Measurements from ENCODE around the gene PCGF3.
A peak's percentile ranks its signal among the peaks of the same experiment; 100 is the strongest.

DNA sequence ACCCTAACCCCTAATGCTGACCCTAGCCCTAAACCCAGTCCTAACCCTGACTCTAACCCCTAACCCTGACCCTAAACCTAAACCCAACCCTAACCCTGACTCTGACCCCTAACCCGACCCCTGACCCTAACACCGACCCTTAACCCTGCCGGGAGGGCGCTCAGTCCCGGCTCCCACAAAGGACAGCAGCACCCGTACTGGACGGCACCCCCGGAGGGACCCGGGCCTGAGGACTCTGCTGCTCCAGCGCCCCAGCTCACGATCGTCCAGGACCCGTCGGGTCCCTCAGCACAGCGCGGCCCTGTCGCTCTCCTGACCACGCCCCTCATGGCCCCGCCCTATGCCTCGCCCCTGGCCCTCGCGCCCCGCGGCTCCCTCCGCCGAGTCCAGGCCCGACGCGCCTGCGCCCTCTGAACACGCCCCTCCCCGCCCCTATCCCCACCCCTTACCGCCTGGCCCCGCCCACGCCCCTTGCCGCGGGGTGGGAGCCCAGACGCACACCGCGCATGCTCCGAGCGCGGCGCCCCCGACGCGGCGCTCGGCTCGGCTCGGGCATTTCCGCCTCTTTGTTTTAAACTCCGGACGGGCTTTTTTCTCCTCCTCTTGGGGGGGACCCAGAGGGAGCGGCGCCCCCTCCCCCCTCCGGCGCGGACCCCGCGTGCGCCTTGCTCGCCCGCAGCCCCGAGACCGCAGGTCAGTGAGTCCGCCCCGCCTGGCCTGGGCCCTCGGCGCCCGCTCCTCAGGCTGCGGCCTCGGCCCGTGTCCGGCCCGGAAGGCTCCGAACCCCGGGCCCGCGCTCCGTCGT, at the start of gene PCGF3:
- TF ChIP-seq, protein P1, sequence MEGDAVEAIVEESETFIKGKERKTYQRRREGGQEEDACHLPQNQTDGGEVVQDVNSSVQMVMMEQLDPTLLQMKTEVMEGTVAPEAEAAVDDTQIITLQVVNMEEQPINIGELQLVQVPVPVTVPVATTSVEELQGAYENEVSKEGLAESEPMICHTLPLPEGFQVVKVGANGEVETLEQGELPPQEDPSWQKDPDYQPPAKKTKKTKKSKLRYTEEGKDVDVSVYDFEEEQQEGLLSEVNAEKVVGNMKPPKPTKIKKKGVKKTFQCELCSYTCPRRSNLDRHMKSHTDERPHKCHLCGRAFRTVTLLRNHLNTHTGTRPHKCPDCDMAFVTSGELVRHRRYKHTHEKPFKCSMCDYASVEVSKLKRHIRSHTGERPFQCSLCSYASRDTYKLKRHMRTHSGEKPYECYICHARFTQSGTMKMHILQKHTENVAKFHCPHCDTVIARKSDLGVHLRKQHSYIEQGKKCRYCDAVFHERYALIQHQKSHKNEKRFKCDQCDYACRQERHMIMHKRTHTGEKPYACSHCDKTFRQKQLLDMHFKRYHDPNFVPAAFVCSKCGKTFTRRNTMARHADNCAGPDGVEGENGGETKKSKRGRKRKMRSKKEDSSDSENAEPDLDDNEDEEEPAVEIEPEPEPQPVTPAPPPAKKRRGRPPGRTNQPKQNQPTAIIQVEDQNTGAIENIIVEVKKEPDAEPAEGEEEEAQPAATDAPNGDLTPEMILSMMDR (IDR thresholded peaks at IDR 0.05 in 2 of 3, conservative IDR thresholded peaks at IDR 0.05 in 1 of 3; ENCODE audit: borderline replicate concordance in 1 of 3, insufficient read depth in 1 of 3, low read depth in 2 of 3, low read length in 2 of 3) = no peak
- TF ChIP-seq, protein P2, sequence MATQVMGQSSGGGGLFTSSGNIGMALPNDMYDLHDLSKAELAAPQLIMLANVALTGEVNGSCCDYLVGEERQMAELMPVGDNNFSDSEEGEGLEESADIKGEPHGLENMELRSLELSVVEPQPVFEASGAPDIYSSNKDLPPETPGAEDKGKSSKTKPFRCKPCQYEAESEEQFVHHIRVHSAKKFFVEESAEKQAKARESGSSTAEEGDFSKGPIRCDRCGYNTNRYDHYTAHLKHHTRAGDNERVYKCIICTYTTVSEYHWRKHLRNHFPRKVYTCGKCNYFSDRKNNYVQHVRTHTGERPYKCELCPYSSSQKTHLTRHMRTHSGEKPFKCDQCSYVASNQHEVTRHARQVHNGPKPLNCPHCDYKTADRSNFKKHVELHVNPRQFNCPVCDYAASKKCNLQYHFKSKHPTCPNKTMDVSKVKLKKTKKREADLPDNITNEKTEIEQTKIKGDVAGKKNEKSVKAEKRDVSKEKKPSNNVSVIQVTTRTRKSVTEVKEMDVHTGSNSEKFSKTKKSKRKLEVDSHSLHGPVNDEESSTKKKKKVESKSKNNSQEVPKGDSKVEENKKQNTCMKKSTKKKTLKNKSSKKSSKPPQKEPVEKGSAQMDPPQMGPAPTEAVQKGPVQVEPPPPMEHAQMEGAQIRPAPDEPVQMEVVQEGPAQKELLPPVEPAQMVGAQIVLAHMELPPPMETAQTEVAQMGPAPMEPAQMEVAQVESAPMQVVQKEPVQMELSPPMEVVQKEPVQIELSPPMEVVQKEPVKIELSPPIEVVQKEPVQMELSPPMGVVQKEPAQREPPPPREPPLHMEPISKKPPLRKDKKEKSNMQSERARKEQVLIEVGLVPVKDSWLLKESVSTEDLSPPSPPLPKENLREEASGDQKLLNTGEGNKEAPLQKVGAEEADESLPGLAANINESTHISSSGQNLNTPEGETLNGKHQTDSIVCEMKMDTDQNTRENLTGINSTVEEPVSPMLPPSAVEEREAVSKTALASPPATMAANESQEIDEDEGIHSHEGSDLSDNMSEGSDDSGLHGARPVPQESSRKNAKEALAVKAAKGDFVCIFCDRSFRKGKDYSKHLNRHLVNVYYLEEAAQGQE (IDR thresholded peaks at IDR 0.05; ENCODE audit: low read depth) = no peak
- TF ChIP-seq POLR2A (IDR thresholded peaks at IDR 0.05; ENCODE audit: borderline replicate concordance, extremely low read depth, insufficient read depth, insufficient read length) = peak; percentile 48
- TF ChIP-seq, protein P3, sequence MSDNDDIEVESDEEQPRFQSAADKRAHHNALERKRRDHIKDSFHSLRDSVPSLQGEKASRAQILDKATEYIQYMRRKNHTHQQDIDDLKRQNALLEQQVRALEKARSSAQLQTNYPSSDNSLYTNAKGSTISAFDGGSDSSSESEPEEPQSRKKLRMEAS (IDR thresholded peaks at IDR 0.05) = no peak
